ENCODE data around the gene GOSR1.
"Not testable (repeated sequence)": the region's sequence is repeated elsewhere in the genome, so short reads cannot be mapped to it uniquely, and the experiment has no call there.

GOSR1 gene

DNA sequence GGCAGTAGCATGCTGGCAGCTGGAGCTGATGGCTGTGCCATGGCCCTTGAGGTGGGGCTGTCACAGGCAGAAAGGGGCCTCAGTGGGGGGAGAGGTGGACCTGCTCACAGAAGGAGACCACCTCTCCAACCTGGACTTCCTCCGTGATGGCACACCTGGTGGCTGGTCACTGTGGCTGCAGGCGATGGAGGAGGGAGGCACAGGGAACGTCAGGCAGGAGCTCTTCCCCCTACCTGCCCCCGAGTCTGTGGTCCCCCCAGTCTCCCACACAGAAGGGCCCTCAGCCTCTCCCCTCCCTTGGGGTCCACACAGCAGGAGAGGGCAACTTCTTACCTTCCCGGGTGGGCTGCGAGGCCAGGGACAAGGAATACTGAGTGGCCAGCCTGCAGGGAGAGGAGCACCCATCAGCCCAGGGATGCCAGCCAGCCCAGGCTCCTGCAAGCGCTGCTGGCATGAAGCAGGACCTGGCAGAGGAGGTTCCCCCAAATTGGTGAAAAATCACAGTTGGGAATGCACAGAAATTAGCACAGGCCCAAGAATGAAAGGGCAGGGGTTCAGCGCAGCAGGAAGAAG is 96.5 kb downstream of the GOSR1 start:
- DNase-seq (ENCODE audit: low read depth), result no peak
- TF ChIP-seq, protein P1, sequence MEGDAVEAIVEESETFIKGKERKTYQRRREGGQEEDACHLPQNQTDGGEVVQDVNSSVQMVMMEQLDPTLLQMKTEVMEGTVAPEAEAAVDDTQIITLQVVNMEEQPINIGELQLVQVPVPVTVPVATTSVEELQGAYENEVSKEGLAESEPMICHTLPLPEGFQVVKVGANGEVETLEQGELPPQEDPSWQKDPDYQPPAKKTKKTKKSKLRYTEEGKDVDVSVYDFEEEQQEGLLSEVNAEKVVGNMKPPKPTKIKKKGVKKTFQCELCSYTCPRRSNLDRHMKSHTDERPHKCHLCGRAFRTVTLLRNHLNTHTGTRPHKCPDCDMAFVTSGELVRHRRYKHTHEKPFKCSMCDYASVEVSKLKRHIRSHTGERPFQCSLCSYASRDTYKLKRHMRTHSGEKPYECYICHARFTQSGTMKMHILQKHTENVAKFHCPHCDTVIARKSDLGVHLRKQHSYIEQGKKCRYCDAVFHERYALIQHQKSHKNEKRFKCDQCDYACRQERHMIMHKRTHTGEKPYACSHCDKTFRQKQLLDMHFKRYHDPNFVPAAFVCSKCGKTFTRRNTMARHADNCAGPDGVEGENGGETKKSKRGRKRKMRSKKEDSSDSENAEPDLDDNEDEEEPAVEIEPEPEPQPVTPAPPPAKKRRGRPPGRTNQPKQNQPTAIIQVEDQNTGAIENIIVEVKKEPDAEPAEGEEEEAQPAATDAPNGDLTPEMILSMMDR (conservative IDR thresholded peaks at IDR 0.05; ENCODE audit: low read depth, low read length), result no peak
- H3K4me3 ChIP-seq (ENCODE audit: low read depth, low read length), result no peak overlapping the region

DNA sequence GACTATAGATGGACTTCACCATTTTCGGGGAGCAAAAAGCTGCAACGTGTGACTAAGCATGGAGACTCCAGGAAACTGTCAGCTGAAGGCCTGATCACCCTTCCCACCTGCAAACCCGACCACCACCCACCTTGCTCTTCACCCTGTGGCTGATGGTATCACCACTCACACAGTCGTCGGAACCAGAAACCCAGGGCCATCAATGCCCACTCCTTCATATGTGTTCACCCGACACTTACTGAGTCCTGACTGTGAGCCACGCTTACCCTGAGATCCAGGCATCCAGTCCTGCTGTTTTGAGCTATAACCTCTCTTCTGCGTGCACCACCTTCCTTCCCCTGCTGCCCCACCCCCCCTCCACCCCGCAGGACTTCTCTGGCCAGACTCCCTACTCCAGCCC is 97.1 kb downstream of the GOSR1 start:
- not testable (repeated sequence) for H3K4me3 ChIP-seq (ENCODE audit: low read depth, low read length); DNase-seq (ENCODE audit: low read depth)

DNA sequence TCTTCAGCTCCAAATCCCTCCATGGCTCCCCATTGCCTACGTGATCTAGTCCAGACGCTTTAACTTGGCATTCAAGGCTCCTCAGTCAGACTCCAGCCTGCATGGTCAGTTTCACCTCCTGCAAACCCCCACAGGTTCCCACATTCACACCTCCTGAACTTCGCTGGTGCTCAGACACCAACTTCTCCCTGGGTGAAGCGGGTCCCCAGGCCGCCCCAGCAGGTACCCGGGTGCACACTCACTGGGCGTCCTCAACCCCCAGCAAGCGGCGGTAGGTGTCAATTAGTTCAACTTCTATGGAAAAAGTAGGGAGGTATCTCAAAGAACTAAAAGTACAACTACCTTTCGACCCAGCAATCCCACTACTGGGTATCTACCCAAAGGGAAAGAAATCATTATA is 97.6 kb downstream of the GOSR1 start:
- H3K4me3 ChIP-seq (ENCODE audit: low read depth, low read length); DNase-seq (ENCODE audit: low read depth): not testable (repeated sequence)

DNA sequence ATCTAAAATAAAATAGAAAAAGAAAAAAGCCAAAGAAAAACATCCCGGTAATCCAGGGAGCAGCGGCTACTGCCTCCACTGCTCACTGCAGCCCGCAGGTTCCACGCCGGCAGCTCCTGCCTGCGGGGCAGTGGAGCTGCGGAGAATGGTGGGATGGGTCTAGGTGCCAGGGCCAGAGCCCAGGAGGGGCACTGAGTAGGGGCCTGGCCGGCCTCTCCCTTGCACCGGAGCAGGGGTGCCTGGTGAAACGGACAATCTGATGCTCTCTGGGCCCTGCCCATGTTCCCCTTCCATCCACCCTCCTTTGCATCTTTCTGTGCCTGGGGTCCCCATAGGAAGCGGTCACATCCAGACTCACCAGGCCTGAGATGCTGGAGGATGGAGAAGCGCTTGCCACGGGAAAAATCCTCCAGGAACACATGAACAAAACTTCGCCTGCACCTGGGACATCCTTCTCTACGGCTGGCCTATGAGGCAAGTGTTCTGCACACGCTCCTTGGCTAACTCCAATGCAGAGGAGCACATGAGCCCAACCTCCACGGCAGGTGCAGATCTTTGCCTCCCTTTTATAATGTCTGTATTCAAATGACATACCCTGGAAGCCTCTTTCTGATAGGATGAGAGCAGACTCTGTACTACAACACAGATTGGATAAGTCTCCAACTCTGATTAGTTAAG is 98.6 kb downstream of the GOSR1 start:
- not testable (repeated sequence) for DNase-seq (ENCODE audit: low read depth)

GRCh38 chr17:30576326-30576861 is 99.2 kb downstream of the GOSR1 start:
- no peak overlapping the region for H3K4me3 ChIP-seq (ENCODE audit: low read depth, low read length)
- DNase-seq (ENCODE audit: low read depth), result no peak
- TF ChIP-seq, protein P1 (conservative IDR thresholded peaks at IDR 0.05; ENCODE audit: low read depth, low read length), result no peak

More for the DNA sequence above, 98.6 kb downstream of the GOSR1 start:
- not testable (repeated sequence) for H3K4me3 ChIP-seq (ENCODE audit: low read depth, low read length)

All from choroid plexus epithelial cell (primary cell).